ACC112 (cell line): ENCODE measurements around the gene FSCN2.

Experiments
- H2AFZ ChIP-seq: fragments of 200-600 bp; sonication (generic); one replicate; pipeline ENCODE4 v1.6.0; 2017; ENCODE audit warnings: antibody characterized with exemption, low read length; ENCODE audit not compliant: unreplicated experiment
- H3K27ac ChIP-seq: fragments of 200-600 bp; sonication (generic); 2 replicates; pipeline ENCODE4 v1.5.1; 2014; ENCODE audit warnings: low read depth, mild to moderate bottlenecking, antibody characterized with exemption, low read length, moderate library complexity
- H3K27me3 ChIP-seq: fragments of 200-600 bp; sonication (generic); 2 replicates; pipeline ENCODE4 v1.6.1; 2014; ENCODE audit warnings: mild to moderate bottlenecking, antibody characterized with exemption, low read length, moderate library complexity, mixed read lengths; ENCODE audit not compliant: insufficient read depth
- H3K36me3 ChIP-seq: fragments of 200-600 bp; sonication (generic); 2 replicates; pipeline ENCODE4 v1.6.1; 2016; ENCODE audit warnings: mild to moderate bottlenecking, antibody characterized with exemption, low read length, moderate library complexity, mixed read lengths; ENCODE audit not compliant: insufficient read depth
- H3K4me1 ChIP-seq: fragments of 200-600 bp; sonication (generic); one replicate; pipeline ENCODE4 v1.6.1; 2016; ENCODE audit warnings: low read length, mixed read lengths; ENCODE audit not compliant: insufficient read depth, unreplicated experiment, control insufficient read depth
- H3K4me3 ChIP-seq: fragments of 200-600 bp; sonication (generic); 2 replicates; pipeline ENCODE4 v1.5.1; 2014; ENCODE audit warnings: mild to moderate bottlenecking, low read depth, low read length
- H3K79me2 ChIP-seq: fragments of 200-600 bp; sonication (generic); one replicate; pipeline ENCODE4 v1.6.0; 2016; ENCODE audit warnings: low read length; ENCODE audit not compliant: control insufficient read depth, unreplicated experiment, insufficient read depth

The FSCN2 gene

DNA sequence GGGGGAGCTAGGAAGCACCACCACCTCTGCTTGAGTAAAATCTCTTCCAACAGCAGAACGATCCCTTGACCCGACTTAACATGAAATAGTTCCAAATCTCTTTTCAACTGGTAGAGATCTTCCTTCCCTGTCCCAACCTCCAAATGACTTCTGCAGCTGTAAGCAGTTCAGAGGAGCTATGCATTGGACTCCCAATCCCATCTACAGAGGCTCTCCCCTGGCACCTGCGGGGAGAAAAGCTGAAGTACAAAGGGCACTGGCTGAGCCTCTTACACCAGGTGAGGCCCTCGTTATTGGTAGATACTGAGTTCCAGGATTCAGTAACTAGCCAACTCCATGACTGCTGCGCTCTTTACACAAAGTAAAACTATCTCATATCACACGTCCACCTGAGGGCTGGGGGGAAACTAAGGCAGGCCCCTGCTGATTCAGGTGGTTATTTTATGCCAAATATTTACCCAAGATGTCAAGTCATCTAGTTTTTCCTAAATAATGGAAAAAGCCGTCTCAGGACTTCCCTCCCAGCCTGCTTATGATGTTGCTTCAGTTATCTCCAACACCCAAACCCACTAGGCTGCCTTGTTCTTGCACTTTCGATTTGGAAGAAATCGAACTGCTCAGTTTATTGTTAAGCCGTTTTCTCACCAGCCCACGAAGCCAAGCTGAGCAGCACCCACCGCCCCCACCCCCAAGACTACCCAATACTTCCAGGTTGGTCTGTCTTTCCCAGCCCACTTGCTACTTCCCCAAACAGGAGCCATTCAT is 18.8 kb upstream of the FSCN2 start:
- Histone ChIP-seq H2AFZ (no peak overlapping the region), H3K27me3 (no peaks in the 10 kb centered on the region), H3K4me1 (peaks cover 9% of the 10 kb centered on the region), H3K79me2 (peaks cover 38% of the 10 kb centered on the region), H3K36me3 (peaks cover 39% of the 10 kb centered on the region), H3K27ac (peak overlapping the region; percentile 50), H3K4me3 (peak overlapping the region; percentile 98)

DNA sequence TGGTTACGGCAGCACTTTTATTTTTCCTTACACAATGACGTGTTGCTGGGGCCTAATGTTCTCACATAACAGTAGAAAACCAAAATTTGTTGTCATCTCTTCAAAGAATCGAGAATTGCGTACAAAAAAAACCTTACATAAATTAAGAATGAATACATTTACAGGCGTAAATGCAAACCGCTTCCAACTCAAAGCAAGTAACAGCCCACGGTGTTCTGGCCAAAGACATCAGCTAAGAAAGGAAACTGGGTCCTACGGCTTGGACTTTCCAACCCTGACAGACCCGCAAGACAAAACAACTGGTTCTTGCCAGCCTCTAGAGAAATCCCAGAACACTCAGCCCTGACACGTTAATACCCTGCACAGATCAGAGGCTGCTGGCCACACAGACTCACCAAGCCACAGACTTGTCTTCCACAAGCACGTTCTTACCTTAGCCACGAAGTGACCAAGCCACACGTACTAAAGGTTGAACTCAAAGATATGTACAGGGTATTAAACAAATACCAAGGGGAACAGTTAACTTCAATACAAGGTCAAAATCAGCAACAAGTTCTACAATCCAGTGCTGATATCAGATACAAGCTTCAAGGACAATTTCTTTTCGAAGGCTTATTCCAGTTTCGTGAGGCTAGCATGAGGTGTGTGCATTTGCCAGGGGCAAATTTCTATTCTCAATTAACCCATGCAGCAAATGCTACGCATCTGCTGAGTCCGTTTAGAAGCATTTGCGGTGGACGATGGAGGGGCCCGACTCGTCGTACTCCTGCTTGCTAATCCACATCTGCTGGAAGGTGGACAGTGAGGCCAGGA is 18.0 kb upstream of the FSCN2 start:
- Histone ChIP-seq H3K4me3 (peak overlapping the region; percentile 98), H3K79me2 (peaks cover 39% of the 10 kb centered on the region), H3K27me3 (no peaks in the 10 kb centered on the region), H2AFZ (no peak overlapping the region), H3K36me3 (peaks cover 39% of the 10 kb centered on the region), H3K4me1 (peaks cover 9% of the 10 kb centered on the region), H3K27ac (peak overlapping the region; percentile 50)

DNA sequence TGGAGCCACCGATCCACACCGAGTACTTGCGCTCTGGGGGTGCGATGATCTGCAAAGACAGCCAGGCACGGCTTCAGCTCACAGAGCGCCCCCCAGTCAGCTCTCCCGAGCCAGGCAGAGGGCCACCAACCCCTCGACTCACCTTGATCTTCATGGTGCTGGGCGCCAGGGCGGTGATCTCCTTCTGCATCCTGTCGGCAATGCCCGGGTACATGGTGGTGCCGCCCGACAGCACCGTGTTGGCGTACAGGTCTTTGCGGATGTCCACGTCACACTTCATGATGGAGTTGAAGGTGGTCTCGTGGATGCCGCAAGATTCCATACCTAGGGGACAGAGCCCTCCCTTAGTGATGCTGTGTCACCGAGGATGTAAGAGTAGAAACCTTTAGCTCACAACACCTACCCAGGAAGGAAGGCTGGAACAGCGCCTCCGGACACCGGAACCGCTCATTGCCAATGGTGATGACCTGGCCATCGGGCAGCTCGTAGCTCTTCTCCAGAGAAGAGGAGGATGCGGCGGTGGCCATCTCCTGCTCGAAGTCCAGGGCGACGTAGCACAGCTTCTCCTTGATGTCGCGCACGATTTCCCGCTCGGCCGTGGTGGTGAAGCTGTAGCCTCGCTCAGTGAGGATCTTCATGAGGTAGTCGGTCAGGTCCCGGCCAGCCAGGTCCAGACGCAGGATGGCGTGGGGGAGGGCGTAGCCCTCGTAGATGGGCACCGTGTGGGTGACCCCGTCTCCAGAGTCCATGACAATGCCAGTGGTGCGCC is 17.2 kb upstream of the FSCN2 start:
- H3K4me3 ChIP-seq = peak overlapping the region; percentile 98
- peaks cover 39% of the 10 kb centered on the region for H3K36me3 ChIP-seq
- H3K4me1 ChIP-seq = peaks cover 9% of the 10 kb centered on the region
- H3K79me2 ChIP-seq = peaks cover 43% of the 10 kb centered on the region
- H2AFZ ChIP-seq = no peak overlapping the region
- H3K27me3 ChIP-seq = no peaks in the 10 kb centered on the region
- H3K27ac ChIP-seq = peak overlapping the region; percentile 71

DNA sequence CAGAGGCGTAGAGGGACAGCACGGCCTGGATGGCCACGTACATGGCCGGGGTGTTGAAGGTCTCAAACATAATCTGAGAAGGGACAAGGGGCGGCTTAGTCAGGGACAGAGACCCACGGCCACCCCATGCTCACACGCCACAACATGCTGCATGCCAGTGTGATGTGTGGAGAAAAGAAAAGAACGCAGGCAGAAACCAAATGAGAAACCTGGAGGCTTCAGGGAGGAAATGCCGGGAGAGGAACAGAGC is 16.7 kb upstream of the FSCN2 start:
- Histone ChIP-seq H3K27ac (peak overlapping the region; percentile 71), H3K4me3 (peak overlapping the region; percentile 98), H3K36me3 (peaks cover 39% of the 10 kb centered on the region), H3K79me2 (peaks cover 48% of the 10 kb centered on the region), H3K27me3 (no peaks in the 10 kb centered on the region), H2AFZ (no peak overlapping the region), H3K4me1 (peaks cover 12% of the 10 kb centered on the region)

DNA sequence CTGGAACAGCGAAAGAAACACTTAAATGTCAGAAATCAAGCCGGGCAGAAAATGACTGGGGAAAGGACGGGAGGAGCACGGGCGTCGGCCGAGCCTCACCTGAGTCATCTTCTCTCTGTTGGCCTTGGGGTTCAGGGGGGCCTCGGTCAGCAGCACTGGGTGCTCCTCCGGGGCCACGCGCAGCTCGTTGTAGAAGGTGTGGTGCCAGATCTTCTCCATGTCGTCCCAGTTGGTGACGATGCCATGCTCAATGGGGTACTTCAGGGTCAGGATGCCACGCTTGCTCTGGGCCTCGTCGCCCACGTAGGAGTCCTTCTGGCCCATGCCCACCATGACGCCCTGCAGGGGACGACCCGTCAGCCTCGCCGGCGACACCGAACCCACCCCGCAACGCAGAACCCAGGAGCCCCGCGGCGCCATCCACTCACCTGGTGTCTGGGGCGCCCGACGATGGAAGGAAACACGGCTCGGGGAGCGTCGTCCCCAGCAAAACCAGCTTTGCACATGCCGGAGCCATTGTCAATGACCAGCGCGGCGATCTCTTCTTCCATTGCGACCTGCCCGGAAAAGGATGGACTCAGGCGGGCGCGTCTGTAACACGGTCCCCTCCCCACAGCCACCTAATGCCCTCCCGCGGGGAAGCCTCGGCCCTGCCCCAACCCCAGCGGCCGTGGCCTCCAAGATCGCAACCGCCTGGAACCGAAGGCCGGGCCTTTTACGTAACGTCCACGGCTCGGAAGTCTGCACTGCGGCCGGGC is 16.2 kb upstream of the FSCN2 start:
- H3K4me3 ChIP-seq = peak overlapping the region; percentile 98
- no peak overlapping the region for H2AFZ ChIP-seq
- peaks cover 53% of the 10 kb centered on the region for H3K79me2 ChIP-seq
- peaks cover 17% of the 10 kb centered on the region for H3K4me1 ChIP-seq
- H3K36me3 ChIP-seq = peaks cover 39% of the 10 kb centered on the region
- H3K27me3 ChIP-seq = no peaks in the 10 kb centered on the region
- peak overlapping the region; percentile 71 for H3K27ac ChIP-seq

GRCh38 chr17:81512562-81513371 is 15.4 kb upstream of the FSCN2 start, which contains the start of gene ACTG1:
TSS of gene ACTG1 (minus strand) at chr17:81512799. CDS start at chr17:81512354, 445 bp downstream.
- no peaks in the 10 kb centered on the region for H3K27me3 ChIP-seq
- H3K27ac ChIP-seq = peak within 1 kb of the TSS; percentile 89
- H3K4me1 ChIP-seq = peaks cover 17% of the 10 kb centered on the region
- no peak within 1 kb of the TSS for H2AFZ ChIP-seq
- H3K79me2 ChIP-seq = peaks cover 59% of the 10 kb centered on the region
- H3K4me3 ChIP-seq = peak within 1 kb of the TSS; percentile 98
- peaks cover 39% of the 10 kb centered on the region for H3K36me3 ChIP-seq

GRCh38 chr17:81513372-81513752 is 14.8 kb upstream of the FSCN2 start:
- Histone ChIP-seq H3K27me3 (no peaks in the 10 kb centered on the region), H3K79me2 (peaks cover 60% of the 10 kb centered on the region), H3K4me1 (peaks cover 22% of the 10 kb centered on the region), H3K27ac (peak overlapping the region; percentile 89), H3K4me3 (peak overlapping the region; percentile 80), H2AFZ (no peak overlapping the region), H3K36me3 (peaks cover 39% of the 10 kb centered on the region)

- no peaks in the 10 kb centered on the region for H3K27me3 ChIP-seq
- H3K4me3 ChIP-seq = peak overlapping the region; percentile 80
- H3K79me2 ChIP-seq = peaks cover 58% of the 10 kb centered on the region
- H3K4me1 ChIP-seq = peaks cover 24% of the 10 kb centered on the region
- peak overlapping the region; percentile 89 for H3K27ac ChIP-seq
- no peak overlapping the region for H2AFZ ChIP-seq
- H3K36me3 ChIP-seq = peaks cover 34% of the 10 kb centered on the region
These were observed 14.3 kb upstream of the FSCN2 start for GRCh38 chr17:81513753-81514488.

DNA sequence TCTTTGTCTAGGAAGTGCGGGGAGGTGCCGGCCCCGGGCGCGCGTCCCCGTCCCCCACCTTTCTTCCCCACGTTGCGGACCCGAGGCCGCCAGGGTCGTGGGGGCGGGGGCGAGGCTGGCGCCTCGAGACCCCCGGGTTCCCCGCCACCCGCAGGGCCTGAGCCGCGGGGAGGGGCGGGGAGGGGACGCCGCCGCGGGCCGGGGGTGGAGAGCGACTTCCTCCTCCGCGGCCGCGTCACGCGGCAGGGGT is 13.8 kb upstream of the FSCN2 start:
- Histone ChIP-seq H3K79me2 (peaks cover 53% of the 10 kb centered on the region), H2AFZ (no peak overlapping the region), H3K27me3 (no peaks in the 10 kb centered on the region), H3K4me3 (peak overlapping the region; percentile 80), H3K4me1 (peaks cover 23% of the 10 kb centered on the region), H3K27ac (peak overlapping the region; percentile 89), H3K36me3 (peaks cover 29% of the 10 kb centered on the region)
